Ishikawa (cell line): ENCODE data around the gene ATP5PD.

Source experiments
- EGR1 ChIP-seq: IDR thresholded peaks from 2 replicates; pipeline ENCODE4 v1.6.1; 2012
- EP300 ChIP-seq: IDR thresholded peaks from 2 replicates; pipeline ENCODE4 v1.6.1; 2012; ENCODE audit warnings: borderline replicate concordance
- MAX ChIP-seq: IDR thresholded peaks from 2 replicates; pipeline ENCODE4 v1.6.1; 2012
- REST ChIP-seq: IDR thresholded peaks from 2 replicates; pipeline ENCODE4 v1.6.1; 2012; ENCODE audit warnings: low read depth, mild to moderate bottlenecking
- USF1 ChIP-seq: IDR thresholded peaks from 2 replicates; pipeline ENCODE4 v1.6.1; 2012

GRCh38 chr17:74998783-74999182 is 48.0 kb downstream of the ATP5PD start:
- TF ChIP-seq EP300 (no peak), USF1 (no peak), EGR1 (no peak), REST (no peak), MAX (no peak)
